IMR-90 (cell line): ENCODE measurements around the gene MAB21L3. TPM values are rescaled to one million over a fixed set of nuclear protein-coding genes. Genes with fewer than 3 reads are reported as not detected.

ENCODE experiments used
- ATAC-seq: fragments of 200-7000 bp; cut with Tn5 transposase; 2 replicates; pipeline ENCODE4 v1.9.1; 2020; ENCODE audit warnings: low read depth, mild to moderate bottlenecking, moderate library complexity
- BruUV-seq: library from RNA; stranded (reverse); fragments of 400-500 nt; replicated peaks from 2 replicates; lab custom pipeline; 2021; lab: Mats Ljungman, UMichigan
- CTCF ChIA-PET: fragments of 300-600 bp; formaldehyde crosslinking; extraction: SDS; loops from one replicate; lab custom pipeline; 2021; ENCODE audit warnings: antibody characterized with exemption; lab: Yijun Ruan, JAX
- POLR2A ChIA-PET: fragments of 300-600 bp; sonication (Branson Sonifier 250); formaldehyde crosslinking; loops from one replicate; lab custom pipeline; 2022; ENCODE audit warnings: antibody characterized with exemption; ENCODE audit not compliant: unreplicated experiment; lab: Charles Lee
- DNase-seq: peaks from one replicate; pipeline ENCODE4 v3.0.0; 2013
- H2AFZ ChIP-seq: replicated peaks from 2 replicates; pipeline ENCODE3; 2013; ENCODE audit warnings: low read length, mild to moderate bottlenecking; ENCODE audit not compliant: poor library complexity
- H2AK5ac ChIP-seq: 2 replicates; pipeline ENCODE4 v1.6.1; 2013; ENCODE audit warnings: low read depth, low read length, inconsistent platforms
- H2AK9ac ChIP-seq: replicated peaks from 2 replicates; pipeline ENCODE3; 2013; ENCODE audit warnings: mild to moderate bottlenecking, low read depth, low read length, moderate library complexity; ENCODE audit not compliant: poor library complexity
- H2BK120ac ChIP-seq: 2 replicates; pipeline ENCODE4 v1.6.1; 2013; ENCODE audit warnings: low read depth, low read length, inconsistent platforms
- H2BK15ac ChIP-seq: 3 replicates; pipeline ENCODE4 v1.6.1; 2013; ENCODE audit warnings: low read depth, low read length, inconsistent platforms
- H2BK20ac ChIP-seq: 2 replicates; pipeline ENCODE4 v1.6.1; 2013; ENCODE audit warnings: low read depth, mild to moderate bottlenecking, inconsistent platforms, low read length, moderate library complexity
- H2BK5ac ChIP-seq: 2 replicates; pipeline ENCODE4 v1.6.1; 2013; ENCODE audit warnings: mild to moderate bottlenecking, low read depth, low read length, inconsistent platforms; ENCODE audit not compliant: poor library complexity, severe bottlenecking
- H3K14ac ChIP-seq: replicated peaks from 2 replicates; pipeline ENCODE4 v1.6.1; 2013; ENCODE audit warnings: low read depth, low read length, inconsistent platforms
- H3K18ac ChIP-seq: 2 replicates; pipeline ENCODE4 v1.6.1; 2013; ENCODE audit warnings: low read depth, low read length, control low read depth
- H3K23ac ChIP-seq: 2 replicates; pipeline ENCODE4 v1.6.1; 2013; ENCODE audit warnings: low read depth, low read length, inconsistent platforms
- H3K27ac ChIP-seq: 2 replicates; pipeline ENCODE4 v1.5.1; 2013; ENCODE audit warnings: mild to moderate bottlenecking, control low read depth, low read length; ENCODE audit not compliant: insufficient read depth
- H3K27me3 ChIP-seq: 2 replicates; pipeline ENCODE4 v1.6.1; 2013; ENCODE audit warnings: low read length; ENCODE audit not compliant: control insufficient read depth, insufficient read depth
- H3K36me3 ChIP-seq: 2 replicates; pipeline ENCODE4 v1.6.1; 2013; ENCODE audit warnings: low read length, mixed read lengths; ENCODE audit not compliant: control insufficient read depth, insufficient read depth
- H3K4ac ChIP-seq: 2 replicates; pipeline ENCODE4 v1.6.1; 2013; ENCODE audit warnings: low read depth, low read length, inconsistent platforms
- H3K4me1 ChIP-seq: 2 replicates; pipeline ENCODE4 v1.6.1; 2013; ENCODE audit warnings: low read length, mixed read lengths; ENCODE audit not compliant: control insufficient read depth, insufficient read depth
- H3K4me2 ChIP-seq: 2 replicates; pipeline ENCODE4 v1.6.1; 2013; ENCODE audit warnings: low read depth, mild to moderate bottlenecking, control low read depth, low read length, moderate library complexity
- H3K4me3 ChIP-seq: 2 replicates; pipeline ENCODE4 v1.5.1; 2013; ENCODE audit warnings: low read depth, mild to moderate bottlenecking, control low read depth, low read length, moderate library complexity; ENCODE audit not compliant: insufficient read depth
- H3K56ac ChIP-seq: 2 replicates; pipeline ENCODE4 v1.6.1; 2013; ENCODE audit warnings: low read length, inconsistent platforms; ENCODE audit not compliant: insufficient read depth; ENCODE audit errors: extremely low read depth
- H3K79me1 ChIP-seq, 2 experiments: 2 replicates each; pipeline ENCODE4 v1.6.1; 2013; ENCODE audit warnings: low read length in 2 of 2, inconsistent platforms in 1 of 2, low read depth in 1 of 2
- H3K9ac ChIP-seq: 2 replicates; pipeline ENCODE4 v1.6.1; 2013; ENCODE audit warnings: low read depth, low read length, control low read depth
- H3K9me1 ChIP-seq: 2 replicates; pipeline ENCODE4 v1.6.1; 2013; ENCODE audit warnings: low read length, inconsistent platforms; ENCODE audit not compliant: insufficient read depth
- H3K9me3 ChIP-seq: 2 replicates; pipeline ENCODE4 v1.6.1; 2013; ENCODE audit warnings: low read length; ENCODE audit not compliant: control insufficient read depth, insufficient read depth
- H4K20me1 ChIP-seq: 2 replicates; pipeline ENCODE4 v1.6.1; 2013; ENCODE audit warnings: low read length, inconsistent platforms; ENCODE audit not compliant: insufficient read depth
- H4K5ac ChIP-seq: 2 replicates; pipeline ENCODE4 v1.6.1; 2013; ENCODE audit warnings: mild to moderate bottlenecking, low read depth, low read length, control low read depth
- H4K8ac ChIP-seq, 2 experiments: 2 replicates each; pipeline ENCODE4 v1.6.1; 2013; ENCODE audit warnings: low read depth in 2 of 2, low read length in 2 of 2, control low read depth in 1 of 2, inconsistent platforms in 1 of 2
- H4K91ac ChIP-seq: 2 replicates; pipeline ENCODE4 v1.6.1; 2013; ENCODE audit warnings: low read depth, low read length, inconsistent platforms; ENCODE audit not compliant: insufficient read depth
- BHLHE40 ChIP-seq: fragments of 150-350 bp; IDR thresholded peaks from 2 replicates; pipeline ENCODE4 v1.6.1; 2016; ENCODE audit warnings: mild to moderate bottlenecking, low read depth, low read length
- CEBPB ChIP-seq: IDR thresholded peaks from 2 replicates; pipeline ENCODE4 v1.6.1; 2012; ENCODE audit warnings: low read depth, low read length, improper control_type of control experiment
- CHD1 ChIP-seq: IDR thresholded peaks from 2 replicates; pipeline ENCODE4 v1.6.1; 2012; ENCODE audit warnings: low read depth, low read length, improper control_type of control experiment
- ELK1 ChIP-seq: fragments of 150-350 bp; IDR thresholded peaks from 2 replicates; pipeline ENCODE4 v1.6.1; 2016; ENCODE audit warnings: low read depth, mild to moderate bottlenecking, low read length, moderate library complexity, borderline replicate concordance
- FOS ChIP-seq: fragments of 150-350 bp; IDR thresholded peaks from 2 replicates; pipeline ENCODE4 v1.6.1; 2016; ENCODE audit warnings: low read depth, low read length
- MAFK ChIP-seq: IDR thresholded peaks from 2 replicates; pipeline ENCODE4 v1.6.1; 2012; ENCODE audit warnings: low read depth, low read length, improper control_type of control experiment
- NFE2L2 ChIP-seq: fragments of 150-350 bp; IDR thresholded peaks from 2 replicates; pipeline ENCODE4 v1.6.1; 2016; ENCODE audit warnings: low read depth, mild to moderate bottlenecking, low read length
- POLR2A ChIP-seq: IDR thresholded peaks from 2 replicates; pipeline ENCODE4 v1.6.1; 2012; ENCODE audit warnings: mild to moderate bottlenecking, low read depth, low read length
- RAD21 ChIP-seq: IDR thresholded peaks from 2 replicates; pipeline ENCODE4 v1.6.1; 2012; ENCODE audit warnings: low read length, improper control_type of control experiment
- RCOR1 ChIP-seq: IDR thresholded peaks from 2 replicates; pipeline ENCODE4 v1.6.1; 2012; ENCODE audit warnings: mild to moderate bottlenecking, low read length, improper control_type of control experiment; ENCODE audit not compliant: insufficient replicate concordance
- RFX5 ChIP-seq: IDR thresholded peaks from 2 replicates; pipeline ENCODE4 v1.8.0; 2012; ENCODE audit warnings: low read depth, mild to moderate bottlenecking, low read length, moderate library complexity
- SMC3 ChIP-seq: fragments of 150-350 bp; IDR thresholded peaks from 2 replicates; pipeline ENCODE4 v1.6.1; 2016; ENCODE audit warnings: low read depth, mild to moderate bottlenecking, antibody characterized with exemption, low read length, moderate library complexity
- USF2 ChIP-seq: fragments of 150-350 bp; IDR thresholded peaks from 2 replicates; pipeline ENCODE4 v1.6.1; 2017; ENCODE audit warnings: mild to moderate bottlenecking, antibody characterized with exemption, low read length, low read depth
- WGBS, 2 experiments: methylation state at CpG; one replicate each; pipeline versions ENCODE4 v1.1.5 to v1.1.7; 2013; ENCODE audit warnings: missing lambda C conversion rate in 2 of 2; ENCODE audit not compliant: insufficient read length in 1 of 2; ENCODE audit errors: extremely low coverage in 2 of 2; 5-methylcytosine and 5-hydroxymethylcytosine counted together
- dilution Hi-C: fragments of 300-500 bp; cut with HindIII; formaldehyde crosslinking; loops from one replicate; pipeline ENCODE4 v1.14.3; 2018; ENCODE audit warnings: low sequenced_read_pairs; ENCODE audit not compliant: unreplicated experiment
- in situ Hi-C: fragments of 300-500 bp; cut with MboI; formaldehyde crosslinking; loops from 3 replicates; pipeline ENCODE4 v1.14.3; 2019; ENCODE audit warnings: low sequenced_read_pairs, inconsistent platforms, mixed read lengths
- intact Hi-C: fragments of 100-400 bp; cut with micrococcal nuclease; formaldehyde crosslinking; loops from 2 replicates; pipeline ENCODE4 v1.10.0; 2022
- polyA plus RNA-seq, 3 experiments: library from polyadenylated mRNA; depleted of rRNA; stranded (reverse); fragments of >200 nt; gene quantifications; 2 replicates each; pipeline ENCODE4 v1.2.3, GENCODE V29; 2012; ENCODE audit warnings: low replicate concordance in 1 of 3
- total RNA-seq: library from RNA; depleted of rRNA; stranded (reverse); fragments of >200 nt; gene quantifications from 2 replicates; pipeline ENCODE4 v1.2.3, GENCODE V29; 2012

MAB21L3 gene
- total and polyA plus RNA-seq, 2 of the 4 experiments (the other 2 are of a cell fraction): not detected

- TF ChIP-seq ELK1: no peak
- no peak for TF ChIP-seq SMC3
- TF ChIP-seq CHD1: no peak
- no peak for TF ChIP-seq CEBPB
These were observed 65.1 kb downstream of the MAB21L3 start (continued) for GRCh38 chr1:116176306-116176789.

DNA sequence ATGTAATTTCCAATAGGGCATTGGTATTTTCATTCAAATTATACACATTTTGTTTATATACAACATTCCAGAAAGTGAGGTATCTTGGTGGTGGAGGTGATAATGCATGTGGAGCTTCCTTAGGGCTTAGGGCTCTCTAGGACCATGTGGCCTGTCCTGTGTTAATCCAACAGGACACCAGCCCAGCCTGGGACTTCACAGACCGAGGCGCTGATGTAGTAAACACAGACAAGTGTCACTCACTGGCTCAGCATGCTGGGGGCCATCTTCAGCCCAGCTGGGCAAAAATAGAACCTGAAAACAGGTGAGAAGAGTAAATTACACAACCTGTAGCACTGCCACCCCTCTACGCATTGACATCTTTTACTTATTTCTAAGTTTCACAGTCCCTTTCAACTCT lies 66.7 kb downstream of the MAB21L3 start:
- H3K4me1 ChIP-seq: no peaks in the 10 kb centered on the region
- peaks cover 4% of the 10 kb centered on the region; the same call in 1 of the 2 replicates for H3K27me3 ChIP-seq
- no peak overlapping the region for H3K18ac ChIP-seq
- in situ Hi-C loops: no loop called here
- dilution Hi-C loops: no loop called here
- no peaks in the 10 kb centered on the region for H3K9me1 ChIP-seq
- intact Hi-C loops: no loop called here
- CTCF ChIA-PET: no interaction called here
- H3K36me3 ChIP-seq: no peaks in the 10 kb centered on the region
- DNase-seq: no peak
- no peak overlapping the region for H2BK5ac ChIP-seq
- no peak overlapping the region for H2AFZ ChIP-seq
- BruUV-seq: no TSS peak
- no peak overlapping the region for H2AK9ac ChIP-seq
- no peaks in the 10 kb centered on the region for H4K20me1 ChIP-seq
- no peak overlapping the region for H4K91ac ChIP-seq
- WGBS, 2 experiments: no CpG with 5 or more reads among the region's 3 CpGs
- H2AK5ac ChIP-seq: no peak overlapping the region
- H3K9ac ChIP-seq: no peak overlapping the region
- H2BK120ac ChIP-seq: no peak overlapping the region
- no peak overlapping the region for H3K4me2 ChIP-seq
- H3K14ac ChIP-seq: no peak overlapping the region
- no peak overlapping the region for H3K23ac ChIP-seq
- ATAC-seq: no peak
- no peak overlapping the region for H3K4ac ChIP-seq
- no peak overlapping the region for H4K8ac ChIP-seq
- no peak overlapping the region for H3K4me3 ChIP-seq
- POLR2A ChIA-PET: no interaction called here
- no peak overlapping the region for H2BK15ac ChIP-seq
- no peaks in the 10 kb centered on the region for H3K79me1 ChIP-seq
- no peak overlapping the region for H3K27ac ChIP-seq
- no peak overlapping the region for H3K56ac ChIP-seq
- no peak overlapping the region for H4K5ac ChIP-seq
- H2BK20ac ChIP-seq: no peak overlapping the region
- no peaks in the 10 kb centered on the region for H3K9me3 ChIP-seq
- TF ChIP-seq RCOR1 (no peak), FOS (no peak), CEBPB (no peak), POLR2A (no peak), BHLHE40 (no peak), ELK1 (no peak), RFX5 (no peak), RAD21 (no peak), SMC3 (no peak), NFE2L2 (no peak), MAFK (no peak), USF2 (no peak)
